ENCODE measurements around the gene PHYHD1. TPM values are rescaled to one million over a fixed set of nuclear protein-coding genes. Genes with fewer than 3 reads are reported as not detected.

PHYHD1 gene
- total and polyA plus RNA-seq, 2 of the 13 experiments (the other 11 are each of a cell fraction or from before 2014, with no cell fraction given), result 10.6 to 25.3 TPM

DNA sequence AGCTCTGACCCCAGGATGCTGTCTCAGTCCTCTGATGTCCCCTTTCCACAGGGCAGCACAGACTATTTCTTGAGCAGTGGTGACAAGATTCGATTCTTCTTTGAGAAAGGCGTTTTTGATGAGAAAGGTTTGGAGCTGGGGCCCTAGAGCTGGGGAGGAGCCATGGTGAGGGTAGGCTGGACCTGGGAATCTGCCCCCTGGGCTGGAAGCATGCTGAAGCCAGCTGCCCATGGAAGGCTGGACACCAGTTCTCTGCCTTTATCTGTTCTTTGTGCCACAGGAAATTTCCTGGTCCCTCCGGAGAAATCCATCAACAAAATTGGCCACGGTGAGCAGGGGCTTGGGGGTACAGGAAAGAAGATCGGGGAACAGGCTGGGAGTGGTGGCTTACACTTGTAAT is 12.9 kb downstream of the PHYHD1 start (continued):
- TF ChIP-seq, protein P1, sequence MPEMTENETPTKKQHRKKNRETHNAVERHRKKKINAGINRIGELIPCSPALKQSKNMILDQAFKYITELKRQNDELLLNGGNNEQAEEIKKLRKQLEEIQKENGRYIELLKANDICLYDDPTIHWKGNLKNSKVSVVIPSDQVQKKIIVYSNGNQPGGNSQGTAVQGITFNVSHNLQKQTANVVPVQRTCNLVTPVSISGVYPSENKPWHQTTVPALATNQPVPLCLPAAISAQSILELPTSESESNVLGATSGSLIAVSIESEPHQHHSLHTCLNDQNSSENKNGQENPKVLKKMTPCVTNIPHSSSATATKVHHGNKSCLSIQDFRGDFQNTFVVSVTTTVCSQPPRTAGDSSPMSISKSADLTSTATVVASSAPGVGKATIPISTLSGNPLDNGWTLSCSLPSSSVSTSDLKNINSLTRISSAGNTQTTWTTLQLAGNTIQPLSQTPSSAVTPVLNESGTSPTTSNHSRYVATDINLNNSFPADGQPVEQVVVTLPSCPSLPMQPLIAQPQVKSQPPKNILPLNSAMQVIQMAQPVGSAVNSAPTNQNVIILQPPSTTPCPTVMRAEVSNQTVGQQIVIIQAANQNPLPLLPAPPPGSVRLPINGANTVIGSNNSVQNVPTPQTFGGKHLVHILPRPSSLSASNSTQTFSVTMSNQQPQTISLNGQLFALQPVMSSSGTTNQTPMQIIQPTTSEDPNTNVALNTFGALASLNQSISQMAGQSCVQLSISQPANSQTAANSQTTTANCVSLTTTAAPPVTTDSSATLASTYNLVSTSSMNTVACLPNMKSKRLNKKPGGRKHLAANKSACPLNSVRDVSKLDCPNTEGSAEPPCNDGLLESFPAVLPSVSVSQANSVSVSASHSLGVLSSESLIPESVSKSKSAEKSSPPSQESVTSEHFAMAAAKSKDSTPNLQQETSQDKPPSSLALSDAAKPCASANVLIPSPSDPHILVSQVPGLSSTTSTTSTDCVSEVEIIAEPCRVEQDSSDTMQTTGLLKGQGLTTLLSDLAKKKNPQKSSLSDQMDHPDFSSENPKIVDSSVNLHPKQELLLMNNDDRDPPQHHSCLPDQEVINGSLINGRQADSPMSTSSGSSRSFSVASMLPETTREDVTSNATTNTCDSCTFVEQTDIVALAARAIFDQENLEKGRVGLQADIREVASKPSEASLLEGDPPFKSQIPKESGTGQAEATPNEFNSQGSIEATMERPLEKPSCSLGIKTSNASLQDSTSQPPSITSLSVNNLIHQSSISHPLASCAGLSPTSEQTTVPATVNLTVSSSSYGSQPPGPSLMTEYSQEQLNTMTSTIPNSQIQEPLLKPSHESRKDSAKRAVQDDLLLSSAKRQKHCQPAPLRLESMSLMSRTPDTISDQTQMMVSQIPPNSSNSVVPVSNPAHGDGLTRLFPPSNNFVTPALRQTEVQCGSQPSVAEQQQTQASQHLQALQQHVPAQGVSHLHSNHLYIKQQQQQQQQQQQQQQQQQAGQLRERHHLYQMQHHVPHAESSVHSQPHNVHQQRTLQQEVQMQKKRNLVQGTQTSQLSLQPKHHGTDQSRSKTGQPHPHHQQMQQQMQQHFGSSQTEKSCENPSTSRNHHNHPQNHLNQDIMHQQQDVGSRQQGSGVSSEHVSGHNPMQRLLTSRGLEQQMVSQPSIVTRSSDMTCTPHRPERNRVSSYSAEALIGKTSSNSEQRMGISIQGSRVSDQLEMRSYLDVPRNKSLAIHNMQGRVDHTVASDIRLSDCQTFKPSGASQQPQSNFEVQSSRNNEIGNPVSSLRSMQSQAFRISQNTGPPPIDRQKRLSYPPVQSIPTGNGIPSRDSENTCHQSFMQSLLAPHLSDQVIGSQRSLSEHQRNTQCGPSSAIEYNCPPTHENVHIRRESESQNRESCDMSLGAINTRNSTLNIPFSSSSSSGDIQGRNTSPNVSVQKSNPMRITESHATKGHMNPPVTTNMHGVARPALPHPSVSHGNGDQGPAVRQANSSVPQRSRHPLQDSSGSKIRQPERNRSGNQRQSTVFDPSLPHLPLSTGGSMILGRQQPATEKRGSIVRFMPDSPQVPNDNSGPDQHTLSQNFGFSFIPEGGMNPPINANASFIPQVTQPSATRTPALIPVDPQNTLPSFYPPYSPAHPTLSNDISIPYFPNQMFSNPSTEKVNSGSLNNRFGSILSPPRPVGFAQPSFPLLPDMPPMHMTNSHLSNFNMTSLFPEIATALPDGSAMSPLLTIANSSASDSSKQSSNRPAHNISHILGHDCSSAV (CRISPR knock-in tag; IDR thresholded peaks at IDR 0.05; ENCODE audit: borderline replicate concordance), result no peak
- TF ChIP-seq, protein P2, sequence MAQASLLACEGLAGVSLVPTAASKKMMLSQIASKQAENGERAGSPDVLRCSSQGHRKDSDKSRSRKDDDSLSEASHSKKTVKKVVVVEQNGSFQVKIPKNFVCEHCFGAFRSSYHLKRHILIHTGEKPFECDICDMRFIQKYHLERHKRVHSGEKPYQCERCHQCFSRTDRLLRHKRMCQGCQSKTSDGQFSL (CRISPR knock-in tag; IDR thresholded peaks at IDR 0.05), result no peak
- TF ChIP-seq KDM4B (CRISPR knock-in tag; IDR thresholded peaks at IDR 0.05) (no peak), MXD4 (CRISPR knock-in tag; IDR thresholded peaks at IDR 0.05) (no peak), FOXK2 (IDR thresholded peaks at IDR 0.05) (no peak), ZNF713 (CRISPR knock-in tag; IDR thresholded peaks at IDR 0.05) (no peak), ZBTB42 (CRISPR knock-in tag; IDR thresholded peaks at IDR 0.05) (no peak), SRSF1 (optimal IDR thresholded peaks at IDR 0.05; ENCODE audit: low read depth, low read length) (no peak), ZNF746 (CRISPR knock-in tag; IDR thresholded peaks at IDR 0.05) (no peak), ZNF616 (CRISPR knock-in tag; IDR thresholded peaks at IDR 0.05; ENCODE audit: low read depth) (no peak)
